Neuronal stem cell (in vitro differentiated cells): Measurements from ENCODE around the gene SGSH.
"Not testable (repeated sequence)": the region's sequence is repeated elsewhere in the genome, so short reads cannot be mapped to it uniquely, and the experiment has no call there.

ENCODE experiments used
- DNase-seq: peaks from one replicate; pipeline ENCODE4 v3.0.0-alpha.2; 2013; ENCODE audit warnings: low spot score
- H2AFZ ChIP-seq: one replicate; pipeline ENCODE4 v1.6.1; 2013; ENCODE audit warnings: mild to moderate bottlenecking, low read length, inconsistent platforms
- H2AK5ac ChIP-seq: 2 replicates; pipeline ENCODE4 v1.6.1; 2013; ENCODE audit warnings: low read depth, mild to moderate bottlenecking, inconsistent platforms, low read length, moderate library complexity, mixed read lengths
- H2BK120ac ChIP-seq: 2 replicates; pipeline ENCODE4 v1.6.1; 2013; ENCODE audit warnings: low read depth, mild to moderate bottlenecking, inconsistent platforms, low read length, moderate library complexity, mixed read lengths
- H2BK12ac ChIP-seq: one replicate; pipeline ENCODE4 v1.6.1; 2013; ENCODE audit warnings: low read length, inconsistent platforms
- H2BK15ac ChIP-seq: 2 replicates; pipeline ENCODE4 v1.6.1; 2013; ENCODE audit warnings: mild to moderate bottlenecking, low read length, inconsistent platforms, mixed read lengths
- H2BK5ac ChIP-seq: one replicate; pipeline ENCODE4 v1.6.1; 2013; ENCODE audit warnings: inconsistent platforms, mild to moderate bottlenecking, low read length, moderate library complexity
- H3K14ac ChIP-seq: one replicate; pipeline ENCODE4 v1.6.1; 2013; ENCODE audit warnings: low read length, inconsistent platforms
- H3K18ac ChIP-seq: 2 replicates; pipeline ENCODE4 v1.6.1; 2013; ENCODE audit warnings: low read length, inconsistent platforms
- H3K23ac ChIP-seq: 2 replicates; pipeline ENCODE4 v1.6.1; 2013; ENCODE audit warnings: low read depth, mild to moderate bottlenecking, mixed read lengths, low read length, inconsistent platforms; ENCODE audit not compliant: poor library complexity
- H3K27ac ChIP-seq: replicated peaks from 3 replicates; pipeline ENCODE4 v1.5.1; 2013; ENCODE audit warnings: low read length, inconsistent platforms
- H3K27me3 ChIP-seq, 3 experiments: 2 replicates each; pipeline ENCODE4 v1.6.1; 2013; ENCODE audit warnings: low read length in 3 of 3, mild to moderate bottlenecking in 2 of 3, inconsistent platforms in 1 of 3, low read depth in 1 of 3, mixed read lengths in 1 of 3, moderate library complexity in 1 of 3; ENCODE audit not compliant: control insufficient read depth in 3 of 3, insufficient read depth in 3 of 3
- H3K36me3 ChIP-seq, 2 donors: replicated peaks in 1 of 2; 2 replicates each; pipeline ENCODE4 v1.6.1; 2013; ENCODE audit warnings: low read length in 2 of 2; ENCODE audit not compliant: control insufficient read depth in 2 of 2, insufficient read depth in 2 of 2
- H3K4ac ChIP-seq: 2 replicates; pipeline ENCODE4 v1.6.1; 2013; ENCODE audit warnings: inconsistent platforms, mild to moderate bottlenecking, low read length, moderate library complexity
- H3K4me1 ChIP-seq, 2 donors: 1 replicate in 1 of 2; 2 replicates in 1 of 2; pipeline ENCODE4 v1.6.1; 2013; ENCODE audit warnings: low read length in 2 of 2, low read depth in 1 of 2; ENCODE audit not compliant: control insufficient read depth in 2 of 2, insufficient read depth in 1 of 2
- H3K4me2 ChIP-seq: one replicate; pipeline ENCODE4 v1.6.1; 2013; ENCODE audit warnings: mild to moderate bottlenecking, low read length, inconsistent platforms; ENCODE audit not compliant: insufficient read depth, poor library complexity, severe bottlenecking
- H3K4me3 ChIP-seq, 2 donors: 2 replicates each; pipeline ENCODE4 v1.5.1; 2013; ENCODE audit warnings: low read length in 2 of 2, mild to moderate bottlenecking in 2 of 2, inconsistent platforms in 1 of 2, moderate library complexity in 1 of 2
- H3K79me1 ChIP-seq: one replicate; pipeline ENCODE4 v1.6.1; 2013; ENCODE audit warnings: low read depth, mild to moderate bottlenecking, inconsistent platforms, low read length, moderate library complexity
- H3K9ac ChIP-seq: one replicate; pipeline ENCODE4 v1.6.1; 2013; ENCODE audit warnings: mild to moderate bottlenecking, low read depth, low read length, inconsistent platforms; ENCODE audit not compliant: poor library complexity
- H3K9me3 ChIP-seq, 2 donors: replicated peaks in 1 of 2; 2 replicates each; pipeline versions ENCODE3 to v1.6.1; 2013; ENCODE audit warnings: low read length in 2 of 2, mild to moderate bottlenecking in 2 of 2, inconsistent platforms in 1 of 2, low read depth in 1 of 2, mixed read lengths in 1 of 2, moderate library complexity in 1 of 2; ENCODE audit not compliant: control insufficient read depth in 2 of 2, insufficient read depth in 1 of 2
- H4K8ac ChIP-seq: one replicate; pipeline ENCODE4 v1.6.1; 2013; ENCODE audit warnings: low read depth, mild to moderate bottlenecking, inconsistent platforms, low read length, moderate library complexity
- H4K91ac ChIP-seq: one replicate; pipeline ENCODE4 v1.6.1; 2013; ENCODE audit warnings: low read length, low read depth, mild to moderate bottlenecking, inconsistent platforms; ENCODE audit not compliant: poor library complexity
- WGBS, 2 donors: extraction: QIAGEN DNeasy Blood & Tissue Kit; methylation state at CpG; one replicate each; pipeline ENCODE4 v1.1.7; 2013; ENCODE audit warnings: missing lambda C conversion rate in 2 of 2, mixed read lengths in 1 of 2; ENCODE audit not compliant: insufficient read length in 2 of 2, insufficient replicate concordance in 1 of 2; ENCODE audit errors: extremely low coverage in 2 of 2; 5-methylcytosine and 5-hydroxymethylcytosine counted together

Gene SGSH

GRCh38 chr17:80260791-80261158, 40.6 kb upstream of the SGSH start, which contains the start of gene RNF213:
RNF213 (plus strand) TSS chr17:80260852; CDS start chr17:80263682, 2,830 bp downstream.
- Histone ChIP-seq H3K79me1 (peaks cover 9% of the 10 kb centered on the region), H2BK12ac (no peak within 1 kb of the TSS), H3K36me3 (peaks cover under 1 to 8% of the 10 kb centered on the region in 2 donors), H2AFZ (peak within 1 kb of the TSS; percentile 85), H3K4me2 (peak within 1 kb of the TSS; percentile 77), H3K9ac (peak within 1 kb of the TSS; percentile 88), H3K4ac (peak within 1 kb of the TSS; percentile 95), H3K4me3 (peak within 1 kb of the TSS; percentile 57 to 87), H2BK5ac (peak within 1 kb of the TSS; percentile 98), H2BK15ac (peak within 1 kb of the TSS; percentile 81), H4K8ac (no peak within 1 kb of the TSS), H3K27me3 (no peaks in the 10 kb centered on the region), H3K27ac (peak within 1 kb of the TSS; percentile 99), H3K23ac (peak within 1 kb of the TSS; percentile 93), H4K91ac (no peak within 1 kb of the TSS), H3K18ac (peak within 1 kb of the TSS; percentile 99), H2AK5ac (peak within 1 kb of the TSS; percentile 95), H3K9me3 (no peaks in the 10 kb centered on the region), H2BK120ac (peak within 1 kb of the TSS; percentile 100), H3K14ac (peak within 1 kb of the TSS; percentile 89), H3K4me1 (peaks cover 17 to 26% of the 10 kb centered on the region in 2 donors)
- no CpG with 5 or more reads among the region's 54 CpGs for WGBS, 2 donors
- DNase-seq: peak; percentile 71

GRCh38 chr17:80260069-80260535, 40.0 kb upstream of the SGSH start:
- no peak overlapping the region for H2AK5ac ChIP-seq

GRCh38 chr17:80259457-80260068, 39.4 kb upstream of the SGSH start:
- Histone ChIP-seq H3K9me3 (no peaks in the 10 kb centered on the region), H2BK5ac (no peak overlapping the region), H4K91ac (no peak overlapping the region), H2AK5ac (peak overlapping the region; percentile 1), H3K27me3 (no peaks in the 10 kb centered on the region), H3K27ac (peak overlapping the region; percentile 86), H2BK120ac (no peak overlapping the region), H3K18ac (peak overlapping the region; percentile 91), H2AFZ (peak overlapping the region; percentile 85), H2BK12ac (no peak overlapping the region), H3K4me1 (peaks cover 17 to 29% of the 10 kb centered on the region in 2 donors), H3K4ac (no peak overlapping the region), H4K8ac (no peak overlapping the region), H3K9ac (no peak overlapping the region), H3K14ac (no peak overlapping the region), H3K23ac (no peak overlapping the region), H3K79me1 (peaks cover 7% of the 10 kb centered on the region), H3K4me2 (peak overlapping the region; percentile 73), H3K4me3 (peak overlapping the region; percentile 41 to 81), H3K36me3 (peaks cover 0 to 4% of the 10 kb centered on the region in 2 donors), H2BK15ac (no peak overlapping the region)
- no CpG with 5 or more reads among the region's 18 CpGs for WGBS, 2 donors
- no peak for DNase-seq

More at GRCh38 chr17:80260069-80260535, 40.0 kb upstream of the SGSH start:
- no CpG with 5 or more reads among the region's 63 CpGs for WGBS, 2 donors
- Histone ChIP-seq H2BK120ac (no peak overlapping the region), H2BK12ac (no peak overlapping the region), H3K27ac (peak overlapping the region; percentile 86), H3K79me1 (peaks cover 9% of the 10 kb centered on the region), H3K36me3 (peaks cover 0 to 7% of the 10 kb centered on the region in 2 donors), H3K4ac (no peak overlapping the region), H3K27me3 (no peaks in the 10 kb centered on the region), H2BK5ac (no peak overlapping the region), H3K14ac (peak overlapping the region; percentile 56), H2AFZ (peak overlapping the region; percentile 85), H4K8ac (no peak overlapping the region), H2BK15ac (peak overlapping the region; percentile 67), H3K18ac (peak overlapping the region; percentile 91), H3K4me1 (peaks cover 17 to 26% of the 10 kb centered on the region in 2 donors), H3K4me2 (peak overlapping the region; percentile 73), H3K9ac (no peak overlapping the region), H3K4me3 (peak overlapping the region; percentile 41 to 81), H3K9me3 (no peaks in the 10 kb centered on the region), H4K91ac (no peak overlapping the region), H3K23ac (peak overlapping the region; percentile 55)
- DNase-seq: peak; percentile 72

GRCh38 chr17:80258296-80258695, 38.2 kb upstream of the SGSH start:
- H2BK15ac ChIP-seq, H3K9me3 ChIP-seq, H3K18ac ChIP-seq, H3K9ac ChIP-seq, H3K79me1 ChIP-seq, H4K91ac ChIP-seq, H4K8ac ChIP-seq, H3K14ac ChIP-seq, H2AK5ac ChIP-seq, DNase-seq, H3K4ac ChIP-seq, H3K23ac ChIP-seq, H2BK12ac ChIP-seq, H2BK5ac ChIP-seq, H3K4me2 ChIP-seq, H3K4me3 ChIP-seq, H2AFZ ChIP-seq, H3K27ac ChIP-seq, H3K36me3 ChIP-seq, H2BK120ac ChIP-seq, H3K27me3 ChIP-seq: not testable (repeated sequence)
- peaks cover 16 to 25% of the 10 kb centered on the region in 2 donors for H3K4me1 ChIP-seq
- no CpG with 5 or more reads among the region's 2 CpGs for WGBS, 2 donors
